HCT116 (cell line): ENCODE measurements around the gene KANSL1. TPM values are rescaled to one million over a fixed set of nuclear protein-coding genes. Genes with fewer than 3 reads are reported as not detected.

Experiments used
- ATAC-seq: fragments of 200-7000 bp; cut with Tn5 transposase; 2 replicates; pipeline ENCODE4 v1.9.1; 2020; ENCODE audit warnings: mild to moderate bottlenecking, moderate library complexity
- BruUV-seq: library from RNA; stranded (reverse); fragments of 400-500 nt; replicated peaks from 2 replicates; lab custom pipeline; 2021; lab: Mats Ljungman, UMichigan
- CTCF ChIA-PET: fragments of 300-600 bp; sonication (Branson Sonifier 250); formaldehyde crosslinking; loops from one replicate; lab custom pipeline; 2021; ENCODE audit warnings: antibody characterized with exemption; lab: Charles Lee
- POLR2A ChIA-PET: fragments of 300-600, 350-600 bp; sonication (Branson Sonifier 250); formaldehyde crosslinking; loops from one replicate; lab custom pipeline; 2021; ENCODE audit warnings: antibody characterized with exemption; lab: Charles Lee
- RAD21 ChIA-PET, 2 experiments: fragments of 300-600 bp; sonication (Branson Sonifier 250); formaldehyde crosslinking; loops; one replicate each; lab custom pipeline; 2023; ENCODE audit warnings: low total read pairs in 2 of 2; ENCODE audit not compliant: uncharacterized antibody in 2 of 2, unreplicated experiment in 2 of 2, low non-redundant PET in 1 of 2; lab: Charles Lee
- DNase-seq: peaks from one replicate; pipeline ENCODE4 v3.0.0-alpha.2; 2010; ENCODE audit warnings: low read depth, low spot score
- H2AFZ ChIP-seq: fragments of 200-600 bp; shearing (Covaris generic), sonication (generic); 2 replicates; pipeline ENCODE4 v1.6.1; 2017; ENCODE audit warnings: low read depth, mixed run types, mixed read lengths, antibody characterized with exemption, low read length; ENCODE audit not compliant: poor library complexity, severe bottlenecking
- H3K27ac ChIP-seq: 2 replicates; pipeline ENCODE4 v1.5.1; 2012; ENCODE audit warnings: low read depth, low read length
- H3K27me3 ChIP-seq: fragments of 200-600 bp; sonication (generic); 2 replicates; pipeline ENCODE4 v1.6.1; 2016; ENCODE audit warnings: mixed run types, low read length, mixed read lengths; ENCODE audit not compliant: insufficient read depth
- H3K36me3 ChIP-seq, 2 experiments: fragments of 200-500 bp in 1 of 2; fragments of 200-600 bp in 1 of 2; sonication (Bioruptor generic) in 1 of 2; sonication (generic) in 1 of 2; 2 replicates each; pipeline versions ENCODE4 v1.5.1 to v1.6.1; 2014 to 2016; ENCODE audit warnings: low read length in 2 of 2, inconsistent platforms in 1 of 2, mixed read lengths in 1 of 2, mixed run types in 1 of 2; ENCODE audit not compliant: insufficient read depth in 2 of 2, control insufficient read depth in 1 of 2
- H3K4me1 ChIP-seq, 2 experiments: fragments of 200-600 bp in 1 of 2; sonication (generic) in 1 of 2; 2 replicates each; pipeline versions ENCODE4 v1.5.1 to v1.6.1; 2012 to 2017; ENCODE audit warnings: low read length in 2 of 2, inconsistent platforms in 1 of 2, mild to moderate bottlenecking in 1 of 2, mixed read lengths in 1 of 2, mixed run types in 1 of 2, moderate library complexity in 1 of 2; ENCODE audit not compliant: insufficient read depth in 2 of 2, control insufficient read depth in 1 of 2
- H3K4me2 ChIP-seq: fragments of 200-600 bp; sonication (generic); 2 replicates; pipeline ENCODE4 v1.6.1; 2017; ENCODE audit warnings: mixed run types, low read length, mixed read lengths
- H3K4me3 ChIP-seq, 2 experiments: fragments of 200-600 bp in 1 of 2; sonication (generic) in 1 of 2; replicated peaks in 1 of 2; 2 replicates each; pipeline ENCODE4 v1.5.1; 2011 to 2016; ENCODE audit warnings: low read length in 2 of 2, control low read depth in 1 of 2, low read depth in 1 of 2, mild to moderate bottlenecking in 1 of 2, mixed read lengths in 1 of 2, mixed run types in 1 of 2
- H3K79me2 ChIP-seq: fragments of 200-600 bp; sonication (generic); 2 replicates; pipeline ENCODE4 v1.6.1; 2017; ENCODE audit warnings: mild to moderate bottlenecking, mixed run types, low read length, moderate library complexity, mixed read lengths; ENCODE audit not compliant: insufficient read depth
- H3K9ac ChIP-seq: fragments of 200-600 bp; sonication (generic); 2 replicates; pipeline ENCODE4 v1.6.1; 2016; ENCODE audit warnings: low read length, mixed read lengths
- H3K9me2 ChIP-seq: fragments of 200-600 bp; sonication (generic), shearing (Covaris generic); 2 replicates; pipeline ENCODE4 v1.6.1; 2017; ENCODE audit warnings: mixed run types, mild to moderate bottlenecking, moderate library complexity; ENCODE audit not compliant: insufficient read depth
- H3K9me3 ChIP-seq, 2 experiments: fragments of 200-500 bp in 1 of 2; fragments of 200-600 bp in 1 of 2; sonication (Bioruptor generic) in 1 of 2; sonication (generic) in 1 of 2; 2 replicates each; pipeline ENCODE4 v1.6.1; 2014 to 2017; ENCODE audit warnings: low read length in 2 of 2, mixed read lengths in 2 of 2, inconsistent platforms in 1 of 2, low read depth in 1 of 2, mild to moderate bottlenecking in 1 of 2, mixed run types in 1 of 2, moderate library complexity in 1 of 2; ENCODE audit not compliant: control insufficient read depth in 1 of 2, insufficient read depth in 1 of 2
- H4K20me1 ChIP-seq: fragments of 200-600 bp; sonication (generic), shearing (Covaris generic); 2 replicates; pipeline ENCODE4 v1.6.1; 2017; ENCODE audit warnings: mixed run types, mild to moderate bottlenecking, moderate library complexity; ENCODE audit not compliant: insufficient read depth
- CBX3 ChIP-seq: IDR thresholded peaks from 2 replicates; pipeline ENCODE4 v1.6.1; 2012; ENCODE audit warnings: low read depth
- EGR1 ChIP-seq: IDR thresholded peaks from 2 replicates; pipeline ENCODE4 v1.6.1; 2012; ENCODE audit warnings: low read depth
- EZH2 ChIP-seq: fragments of 200-600 bp; sonication (generic); IDR thresholded peaks from 2 replicates; pipeline ENCODE4 v1.6.1; 2017; ENCODE audit warnings: antibody characterized with exemption, mixed run types
- EZH2phosphoT487 ChIP-seq: fragments of 200-600 bp; IDR thresholded peaks from 2 replicates; pipeline ENCODE4 v1.6.1; 2018; ENCODE audit warnings: antibody characterized with exemption, borderline replicate concordance
- FOSL1 ChIP-seq: IDR thresholded peaks from 2 replicates; pipeline ENCODE4 v1.6.1; 2012; ENCODE audit warnings: low read depth
- JUND ChIP-seq: IDR thresholded peaks from 2 replicates; pipeline ENCODE4 v1.6.1; 2012
- POLR2A ChIP-seq: IDR thresholded peaks from 2 replicates; pipeline ENCODE4 v1.7.0; 2011; ENCODE audit warnings: borderline replicate concordance; ENCODE audit not compliant: insufficient read depth, insufficient read length; ENCODE audit errors: extremely low read depth
- POLR2AphosphoS5 ChIP-seq: IDR thresholded peaks from 2 replicates; pipeline ENCODE4 v1.6.1; 2011; ENCODE audit warnings: mild to moderate bottlenecking, low read depth, low read length, moderate library complexity
- SIN3A ChIP-seq: IDR thresholded peaks from 2 replicates; pipeline ENCODE4 v1.6.1; 2012; ENCODE audit warnings: low read depth
- SP1 ChIP-seq: IDR thresholded peaks from 2 replicates; pipeline ENCODE4 v1.6.1; 2012; ENCODE audit warnings: low read depth
- SRF ChIP-seq: IDR thresholded peaks from 2 replicates; pipeline ENCODE4 v1.6.1; 2012; ENCODE audit warnings: low read depth
- ZNF274 ChIP-seq: fragments of 200-500 bp; sonication (Bioruptor generic); IDR thresholded peaks from 2 replicates; pipeline ENCODE4 v1.6.1; 2014; ENCODE audit warnings: mild to moderate bottlenecking, low read depth, low read length, inconsistent platforms
- intact Hi-C: fragments of 100-400 bp; cut with micrococcal nuclease; formaldehyde crosslinking; loops from 2 replicates; pipeline ENCODE4 v1.10.0; 2022
- total RNA-seq: library from RNA; stranded (reverse); gene quantifications from one replicate; pipeline ENCODE4 v1.2.1, GENCODE V29; 2021; ENCODE audit not compliant: unreplicated experiment
- TF ChIP-seq, protein P1 (sequence below): IDR thresholded peaks from 2 replicates; pipeline ENCODE4 v1.6.1; 2012
- TF ChIP-seq, protein P2 (sequence below): IDR thresholded peaks from 2 replicates; pipeline ENCODE4 v1.6.1; 2011; ENCODE audit warnings: mild to moderate bottlenecking, low read length, moderate library complexity; ENCODE audit not compliant: insufficient replicate concordance; ENCODE audit errors: extremely low read depth
- TF ChIP-seq, protein P3 (sequence below): IDR thresholded peaks from 2 replicates; pipeline ENCODE4 v1.6.1; 2012; ENCODE audit warnings: low read depth
- TF ChIP-seq, protein P4 (sequence below): IDR thresholded peaks from 2 replicates; pipeline ENCODE4 v1.6.1; 2012

KANSL1 gene
- total RNA-seq, 1 experiment from 2014 or later, result 77.5 TPM

DNA sequence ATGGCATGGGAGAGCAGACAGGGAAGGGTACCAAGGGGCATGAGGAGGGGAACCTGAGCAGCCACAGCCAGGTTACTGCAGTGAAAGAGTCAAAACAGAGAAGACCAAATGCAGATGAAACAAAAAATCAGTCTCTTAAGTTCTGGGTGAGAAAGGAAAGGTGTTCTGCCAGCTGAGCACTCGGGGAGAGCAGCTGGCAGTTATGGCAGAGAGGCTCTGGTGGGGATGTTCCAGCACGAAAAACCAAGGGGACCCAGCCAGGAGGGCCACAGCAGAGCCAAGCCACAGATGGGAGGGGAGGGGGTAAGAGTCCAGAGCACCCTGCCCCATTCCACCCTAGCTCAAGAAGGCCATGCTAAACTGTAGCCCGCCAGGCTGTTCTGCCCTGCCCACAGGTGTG lies 162.5 kb downstream of the KANSL1 start (continued):
- TF ChIP-seq, protein P1, sequence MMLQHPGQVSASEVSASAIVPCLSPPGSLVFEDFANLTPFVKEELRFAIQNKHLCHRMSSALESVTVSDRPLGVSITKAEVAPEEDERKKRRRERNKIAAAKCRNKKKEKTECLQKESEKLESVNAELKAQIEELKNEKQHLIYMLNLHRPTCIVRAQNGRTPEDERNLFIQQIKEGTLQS, result no peak
- TF ChIP-seq ZNF274 (no peak), POLR2AphosphoS5 (no peak), FOSL1 (no peak)
- TF ChIP-seq, all 23 proteins: peak for 0

DNA sequence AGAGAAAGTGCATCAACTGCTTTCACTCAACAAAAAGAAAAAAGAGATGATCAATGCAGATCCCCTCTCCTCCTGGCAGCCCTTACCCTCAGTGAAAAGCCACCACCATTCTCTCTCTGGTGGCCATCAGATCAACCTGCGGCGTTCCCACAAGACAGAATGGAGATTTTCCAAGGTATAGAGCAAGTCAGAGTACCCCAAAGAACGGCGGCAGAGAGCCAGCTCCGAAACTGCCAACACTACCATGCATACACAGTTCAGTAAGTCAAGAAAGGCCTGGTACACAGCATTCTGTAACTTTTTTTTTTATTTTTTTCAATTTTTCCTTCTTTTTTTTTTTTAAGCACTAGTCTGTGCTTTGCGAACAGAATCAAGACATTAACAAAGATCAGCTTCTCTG lies 163.6 kb downstream of the KANSL1 start:
- Histone ChIP-seq H4K20me1 (no peaks in the 10 kb centered on the region; the same call in 1 of the 2 replicates), H3K9me2 (no peaks in the 10 kb centered on the region), H3K4me1 (no peaks in the 10 kb centered on the region), H3K4me2 (no peak overlapping the region), H3K4me3 (no peak overlapping the region), H3K36me3 (peaks cover 35 to 44% of the 10 kb centered on the region in 2 experiments), H3K27me3 (no peaks in the 10 kb centered on the region), H3K27ac (no peak overlapping the region), H3K9me3 (no peaks in the 10 kb centered on the region), H3K79me2 (no peaks in the 10 kb centered on the region)
- no peak for ATAC-seq
- RAD21 ChIA-PET, result no interaction called here
- POLR2A ChIA-PET, result no interaction called here
- intact Hi-C loops, result no loop called here
- CTCF ChIA-PET, result interaction anchor here (2.4 kb wide), 1 partner anchor 15 kb away, joined by 9 read pairs; no protein-coding TSS in a partner anchor
- no peak for DNase-seq
- TF ChIP-seq POLR2A, result no peak
- TF ChIP-seq, protein P2, sequence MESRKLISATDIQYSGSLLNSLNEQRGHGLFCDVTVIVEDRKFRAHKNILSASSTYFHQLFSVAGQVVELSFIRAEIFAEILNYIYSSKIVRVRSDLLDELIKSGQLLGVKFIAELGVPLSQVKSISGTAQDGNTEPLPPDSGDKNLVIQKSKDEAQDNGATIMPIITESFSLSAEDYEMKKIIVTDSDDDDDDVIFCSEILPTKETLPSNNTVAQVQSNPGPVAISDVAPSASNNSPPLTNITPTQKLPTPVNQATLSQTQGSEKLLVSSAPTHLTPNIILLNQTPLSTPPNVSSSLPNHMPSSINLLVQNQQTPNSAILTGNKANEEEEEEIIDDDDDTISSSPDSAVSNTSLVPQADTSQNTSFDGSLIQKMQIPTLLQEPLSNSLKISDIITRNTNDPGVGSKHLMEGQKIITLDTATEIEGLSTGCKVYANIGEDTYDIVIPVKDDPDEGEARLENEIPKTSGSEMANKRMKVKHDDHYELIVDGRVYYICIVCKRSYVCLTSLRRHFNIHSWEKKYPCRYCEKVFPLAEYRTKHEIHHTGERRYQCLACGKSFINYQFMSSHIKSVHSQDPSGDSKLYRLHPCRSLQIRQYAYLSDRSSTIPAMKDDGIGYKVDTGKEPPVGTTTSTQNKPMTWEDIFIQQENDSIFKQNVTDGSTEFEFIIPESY, result no peak
- no peak for TF ChIP-seq SP1
- no peak for TF ChIP-seq SIN3A
- TF ChIP-seq, protein P1, result no peak
- TF ChIP-seq EZH2, result no peak
- no peak for TF ChIP-seq CBX3
- TF ChIP-seq, protein P3, sequence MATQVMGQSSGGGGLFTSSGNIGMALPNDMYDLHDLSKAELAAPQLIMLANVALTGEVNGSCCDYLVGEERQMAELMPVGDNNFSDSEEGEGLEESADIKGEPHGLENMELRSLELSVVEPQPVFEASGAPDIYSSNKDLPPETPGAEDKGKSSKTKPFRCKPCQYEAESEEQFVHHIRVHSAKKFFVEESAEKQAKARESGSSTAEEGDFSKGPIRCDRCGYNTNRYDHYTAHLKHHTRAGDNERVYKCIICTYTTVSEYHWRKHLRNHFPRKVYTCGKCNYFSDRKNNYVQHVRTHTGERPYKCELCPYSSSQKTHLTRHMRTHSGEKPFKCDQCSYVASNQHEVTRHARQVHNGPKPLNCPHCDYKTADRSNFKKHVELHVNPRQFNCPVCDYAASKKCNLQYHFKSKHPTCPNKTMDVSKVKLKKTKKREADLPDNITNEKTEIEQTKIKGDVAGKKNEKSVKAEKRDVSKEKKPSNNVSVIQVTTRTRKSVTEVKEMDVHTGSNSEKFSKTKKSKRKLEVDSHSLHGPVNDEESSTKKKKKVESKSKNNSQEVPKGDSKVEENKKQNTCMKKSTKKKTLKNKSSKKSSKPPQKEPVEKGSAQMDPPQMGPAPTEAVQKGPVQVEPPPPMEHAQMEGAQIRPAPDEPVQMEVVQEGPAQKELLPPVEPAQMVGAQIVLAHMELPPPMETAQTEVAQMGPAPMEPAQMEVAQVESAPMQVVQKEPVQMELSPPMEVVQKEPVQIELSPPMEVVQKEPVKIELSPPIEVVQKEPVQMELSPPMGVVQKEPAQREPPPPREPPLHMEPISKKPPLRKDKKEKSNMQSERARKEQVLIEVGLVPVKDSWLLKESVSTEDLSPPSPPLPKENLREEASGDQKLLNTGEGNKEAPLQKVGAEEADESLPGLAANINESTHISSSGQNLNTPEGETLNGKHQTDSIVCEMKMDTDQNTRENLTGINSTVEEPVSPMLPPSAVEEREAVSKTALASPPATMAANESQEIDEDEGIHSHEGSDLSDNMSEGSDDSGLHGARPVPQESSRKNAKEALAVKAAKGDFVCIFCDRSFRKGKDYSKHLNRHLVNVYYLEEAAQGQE, result no peak
- TF ChIP-seq, protein P4, sequence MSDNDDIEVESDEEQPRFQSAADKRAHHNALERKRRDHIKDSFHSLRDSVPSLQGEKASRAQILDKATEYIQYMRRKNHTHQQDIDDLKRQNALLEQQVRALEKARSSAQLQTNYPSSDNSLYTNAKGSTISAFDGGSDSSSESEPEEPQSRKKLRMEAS, result no peak
- no peak for TF ChIP-seq JUND
- TF ChIP-seq SRF, result no peak
- TF ChIP-seq ZNF274, result no peak
- no peak for TF ChIP-seq EGR1
- no peak for TF ChIP-seq EZH2phosphoT487
- TF ChIP-seq POLR2AphosphoS5, result no peak
- TF ChIP-seq, all 23 proteins: peak for 0
- Histone ChIP-seq H2AFZ (no peak overlapping the region), H3K9ac (no peak overlapping the region)
- no TSS peak for BruUV-seq
